ENCODE measurements around the gene SGK1. TPM values are rescaled to one million over a fixed set of nuclear protein-coding genes. Genes with fewer than 3 reads are reported as not detected.

The SGK1 gene
- total and polyA plus RNA-seq, 10 of the 15 experiments (the other 5 are each of a cell fraction or from before 2014, with no cell fraction given): 0.62 to 5.1 (median 2.9) TPM

DNA sequence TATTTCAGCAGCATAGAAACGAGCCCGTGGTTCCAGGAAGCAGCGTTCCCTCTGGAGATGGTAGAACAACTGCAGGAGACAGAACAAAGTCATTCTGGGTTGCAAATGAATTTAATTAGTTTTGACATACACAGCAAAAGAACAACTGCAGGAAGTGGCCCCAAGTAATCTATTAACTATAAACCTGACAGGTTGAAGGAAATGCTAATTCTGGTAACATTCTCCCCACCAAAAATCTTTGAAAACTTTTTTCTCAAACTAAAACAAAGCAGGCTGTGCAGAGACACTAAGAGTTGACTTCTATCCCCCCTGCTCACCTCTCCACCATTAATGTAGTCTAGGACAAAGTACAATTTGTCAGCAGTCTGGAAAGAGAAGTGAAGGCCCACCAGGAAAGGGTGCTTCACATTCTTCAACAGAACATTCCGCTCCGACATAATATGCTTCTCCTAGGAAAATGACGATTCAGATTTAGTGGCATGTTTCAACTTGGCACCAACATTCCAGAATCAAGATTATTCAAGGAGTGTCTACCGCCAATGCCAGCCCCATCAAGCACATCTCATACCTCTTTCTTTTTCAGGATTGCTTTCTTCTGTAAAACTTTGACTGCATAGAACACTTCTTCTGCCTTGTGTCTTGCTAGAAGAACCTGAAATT lies 145.1 kb downstream of the SGK1 start (continued):
- TF ChIP-seq BHLHE40 (IDR thresholded peaks at IDR 0.05; ENCODE audit: borderline replicate concordance in 1 of 2, low read depth in 2 of 2, low read length in 1 of 2): no peak
- no peak for TF ChIP-seq RAD21 (IDR thresholded peaks at IDR 0.05; ENCODE audit: insufficient read depth, low read depth, low read length)
- no peak for TF ChIP-seq IKZF1 (conservative IDR thresholded peaks at IDR 0.05)
- TF ChIP-seq EED (IDR thresholded peaks at IDR 0.05; ENCODE audit: low read depth): no peak
- no peak for TF ChIP-seq PML (IDR thresholded peaks at IDR 0.05; ENCODE audit: low read length)
- no peak for TF ChIP-seq TCF12 (IDR thresholded peaks at IDR 0.05; ENCODE audit: low read depth, low read length)
- no peak for TF ChIP-seq NR2C2 (IDR thresholded peaks at IDR 0.05; ENCODE audit: borderline replicate concordance, control insufficient read depth, insufficient read length, low read depth)

- Histone ChIP-seq H3K27me3 (replicated peaks in 1 of 2; ENCODE audit: control insufficient read depth in 2 of 2, insufficient read depth in 2 of 2, low read length in 1 of 2) (peaks cover 0 to 9% of the 10 kb centered on the region in 2 experiments; a peak in 3 of 4 replicates), H3K79me2 (ENCODE audit: control insufficient read depth, insufficient read depth, low read length) (no peaks in the 10 kb centered on the region), H4K20me1 (ENCODE audit: control insufficient read depth, insufficient read depth) (no peaks in the 10 kb centered on the region), H3K9me3 (replicated peaks; ENCODE audit: control insufficient read depth, insufficient read depth, low read length) (no peaks in the 10 kb centered on the region; the same call in 2 of the 3 replicates), H3K27ac (ENCODE audit: control insufficient read depth, insufficient read depth) (no peak overlapping the region), H3K36me3 (ENCODE audit: control insufficient read depth in 2 of 2, insufficient read depth in 2 of 2, low read length in 1 of 2) (no peaks in the 10 kb centered on the region; a peak in 1 of 4 replicates), H3K4me3 (no peak overlapping the region), H3K9ac (ENCODE audit: control insufficient read depth, insufficient read depth, low read length) (no peak overlapping the region), H3K4me2 (ENCODE audit: control insufficient read depth, insufficient read depth) (no peak overlapping the region; the same call in 1 of the 2 replicates), H2AFZ (ENCODE audit: control insufficient read depth, low read depth, low read length) (no peak overlapping the region), H3K4me1 (ENCODE audit: control insufficient read depth, insufficient read depth, low read length) (peaks cover 5% of the 10 kb centered on the region)
- DNase-seq (ENCODE audit: low read depth, low spot score) (no peak), ATAC-seq (no peak), FAIRE-seq (peak; percentile 13)
- WGBS (ENCODE audit: insufficient coverage, insufficient replicate concordance, low lambda C conversion rate, missing lambda C conversion rate): 67% methylated on average over 8 of the region's 8 CpGs
- CTCF ChIA-PET: interaction anchor here (0.6 to 2.1 kb wide), 7 partner anchors 16 to 769 kb away, joined by 3 to 12 read pairs (median 4); no protein-coding TSS in a partner anchor
- RAD21 ChIA-PET (ENCODE audit: unreplicated experiment): interaction anchor here (1.2 to 1.7 kb wide), 3 partner anchors 469 to 768 kb away, joined by 3 to 6 read pairs (median 5); no protein-coding TSS in a partner anchor
- in situ Hi-C loops (cut with MboI) (loop anchor here (5.0 kb wide), 2 partner anchors 470 to 770 kb away; no protein-coding TSS in a partner anchor), intact Hi-C loops (cut with micrococcal nuclease; ENCODE audit: unreplicated experiment) (loop anchor here (5.0 to 10.0 kb wide), 2 partner anchors 353 to 1270 kb away; no protein-coding TSS in a partner anchor)
- SMC1A ChIA-PET (ENCODE audit: uncharacterized antibody, unreplicated experiment): interaction anchor here (1.4 to 2.5 kb wide), 2 partner anchors 469 to 769 kb away, joined by 6 to 12 read pairs; no protein-coding TSS in a partner anchor
- POLR2A ChIA-PET: no interaction called here
- no TSS peak for BruUV-seq (replicated peaks)
- no peak for TF ChIP-seq HDAC6 (IDR thresholded peaks at IDR 0.05; ENCODE audit: unreplicated experiment)
- no peak for TF ChIP-seq NFYA (IDR thresholded peaks at IDR 0.05; ENCODE audit: borderline replicate concordance, low read depth, low read length)
- no peak for TF ChIP-seq EP300 (IDR thresholded peaks at IDR 0.05; ENCODE audit: borderline replicate concordance in 1 of 2, control insufficient read depth in 1 of 2, low read depth in 2 of 2, low read length in 2 of 2)
- no peak for TF ChIP-seq DPF2 (IDR thresholded peaks at IDR 0.05)
- TF ChIP-seq, protein P1, sequence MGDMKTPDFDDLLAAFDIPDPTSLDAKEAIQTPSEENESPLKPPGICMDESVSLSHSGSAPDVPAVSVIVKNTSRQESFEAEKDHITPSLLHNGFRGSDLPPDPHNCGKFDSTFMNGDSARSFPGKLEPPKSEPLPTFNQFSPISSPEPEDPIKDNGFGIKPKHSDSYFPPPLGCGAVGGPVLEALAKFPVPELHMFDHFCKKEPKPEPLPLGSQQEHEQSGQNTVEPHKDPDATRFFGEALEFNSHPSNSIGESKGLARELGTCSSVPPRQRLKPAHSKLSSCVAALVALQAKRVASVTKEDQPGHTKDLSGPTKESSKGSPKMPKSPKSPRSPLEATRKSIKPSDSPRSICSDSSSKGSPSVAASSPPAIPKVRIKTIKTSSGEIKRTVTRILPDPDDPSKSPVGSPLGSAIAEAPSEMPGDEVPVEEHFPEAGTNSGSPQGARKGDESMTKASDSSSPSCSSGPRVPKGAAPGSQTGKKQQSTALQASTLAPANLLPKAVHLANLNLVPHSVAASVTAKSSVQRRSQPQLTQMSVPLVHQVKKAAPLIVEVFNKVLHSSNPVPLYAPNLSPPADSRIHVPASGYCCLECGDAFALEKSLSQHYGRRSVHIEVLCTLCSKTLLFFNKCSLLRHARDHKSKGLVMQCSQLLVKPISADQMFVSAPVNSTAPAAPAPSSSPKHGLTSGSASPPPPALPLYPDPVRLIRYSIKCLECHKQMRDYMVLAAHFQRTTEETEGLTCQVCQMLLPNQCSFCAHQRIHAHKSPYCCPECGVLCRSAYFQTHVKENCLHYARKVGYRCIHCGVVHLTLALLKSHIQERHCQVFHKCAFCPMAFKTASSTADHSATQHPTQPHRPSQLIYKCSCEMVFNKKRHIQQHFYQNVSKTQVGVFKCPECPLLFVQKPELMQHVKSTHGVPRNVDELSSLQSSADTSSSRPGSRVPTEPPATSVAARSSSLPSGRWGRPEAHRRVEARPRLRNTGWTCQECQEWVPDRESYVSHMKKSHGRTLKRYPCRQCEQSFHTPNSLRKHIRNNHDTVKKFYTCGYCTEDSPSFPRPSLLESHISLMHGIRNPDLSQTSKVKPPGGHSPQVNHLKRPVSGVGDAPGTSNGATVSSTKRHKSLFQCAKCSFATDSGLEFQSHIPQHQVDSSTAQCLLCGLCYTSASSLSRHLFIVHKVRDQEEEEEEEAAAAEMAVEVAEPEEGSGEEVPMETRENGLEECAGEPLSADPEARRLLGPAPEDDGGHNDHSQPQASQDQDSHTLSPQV (IDR thresholded peaks at IDR 0.05): no peak
- no peak for TF ChIP-seq KLF5 (IDR thresholded peaks at IDR 0.05; ENCODE audit: partially characterized antibody)
- TF ChIP-seq CREB1 (IDR thresholded peaks at IDR 0.05; ENCODE audit: low read depth): no peak
- no peak for TF ChIP-seq MEF2B (IDR thresholded peaks at IDR 0.05; ENCODE audit: partially characterized antibody, poor library complexity, severe bottlenecking)
- no peak for TF ChIP-seq RELA (IDR thresholded peaks at IDR 0.05; ENCODE audit: borderline replicate concordance, partially characterized antibody)
- TF ChIP-seq STAT1 (conservative IDR thresholded peaks at IDR 0.05): no peak
These were observed 145.7 kb downstream of the SGK1 start for GRCh38 chr6:134172020-134172705.
